RKO (cell line): ENCODE data around the gene DAZL.
A peak's percentile ranks its signal among the peaks of the same experiment; 100 is the strongest.
"Not testable (repeated sequence)": the region's sequence is repeated elsewhere in the genome, so short reads cannot be mapped to it uniquely, and the experiment has no call there.

Source experiments
- DNase-seq: peaks from one replicate; pipeline ENCODE4 v3.0.0-alpha.2; 2016; ENCODE audit warnings: low spot score

Gene DAZL, protein sequence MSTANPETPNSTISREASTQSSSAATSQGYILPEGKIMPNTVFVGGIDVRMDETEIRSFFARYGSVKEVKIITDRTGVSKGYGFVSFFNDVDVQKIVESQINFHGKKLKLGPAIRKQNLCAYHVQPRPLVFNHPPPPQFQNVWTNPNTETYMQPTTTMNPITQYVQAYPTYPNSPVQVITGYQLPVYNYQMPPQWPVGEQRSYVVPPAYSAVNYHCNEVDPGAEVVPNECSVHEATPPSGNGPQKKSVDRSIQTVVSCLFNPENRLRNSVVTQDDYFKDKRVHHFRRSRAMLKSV

DNA sequence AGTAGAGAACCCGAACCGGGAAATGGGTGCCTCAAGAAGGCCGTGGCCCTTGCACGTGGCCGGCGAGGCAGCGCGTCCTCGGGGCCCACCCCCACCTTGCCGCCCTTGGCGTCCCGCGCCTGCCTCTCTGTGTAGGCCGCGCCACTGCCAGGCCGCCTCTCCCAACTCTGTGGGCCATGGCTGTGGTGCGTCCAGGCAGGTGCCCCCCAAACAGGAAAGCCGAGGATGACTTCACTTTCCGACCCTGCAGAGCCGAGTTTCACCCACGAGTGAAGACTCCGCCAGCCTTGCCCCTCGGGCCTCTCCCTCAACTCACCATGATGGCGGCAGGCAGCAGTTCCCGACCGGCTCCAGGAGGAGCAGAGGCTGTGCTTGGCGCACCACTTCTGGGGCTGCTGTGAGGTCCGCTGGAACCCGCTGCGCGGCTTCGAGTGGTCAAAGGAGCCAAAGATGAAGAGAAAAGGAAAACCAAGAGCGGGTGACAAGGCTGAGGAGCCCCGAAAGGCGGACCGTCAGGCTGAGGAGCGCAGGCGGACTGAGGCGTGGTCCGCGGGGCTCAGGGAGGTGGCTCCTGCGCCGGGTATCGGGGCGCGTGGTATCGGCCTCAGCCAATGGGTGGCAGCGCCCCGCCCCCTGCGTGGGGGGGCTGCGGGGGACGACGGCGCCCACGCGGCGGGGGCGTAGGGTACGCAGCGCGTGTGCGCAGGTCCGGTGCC is at the start of gene DAZL:
Gene DAZL, minus strand, starts transcription at position 537 of the 716 bp plus-strand sequence. Its CDS starts 218 bp downstream, at position 319.
- no peak for DNase-seq

DNA sequence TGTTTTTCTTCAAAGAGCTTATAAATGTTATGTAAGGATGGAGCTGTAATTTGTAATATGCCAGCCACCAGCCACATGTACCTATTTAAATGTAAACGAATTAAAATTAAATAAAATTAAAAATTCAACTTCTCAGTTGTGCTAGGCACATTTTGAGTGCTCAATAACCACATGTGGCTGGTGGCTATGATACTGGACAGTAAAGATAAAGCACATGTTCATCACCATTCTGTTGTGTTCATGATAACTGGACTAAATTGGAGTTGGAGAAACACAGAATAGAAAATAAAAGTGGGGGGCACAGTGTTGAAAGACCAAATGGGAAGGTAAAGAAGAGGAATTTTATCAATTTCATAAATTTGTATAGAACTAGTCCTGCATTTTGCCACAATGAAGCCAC is 49.8 kb upstream of the DAZL start:
- no peak for DNase-seq

DNA sequence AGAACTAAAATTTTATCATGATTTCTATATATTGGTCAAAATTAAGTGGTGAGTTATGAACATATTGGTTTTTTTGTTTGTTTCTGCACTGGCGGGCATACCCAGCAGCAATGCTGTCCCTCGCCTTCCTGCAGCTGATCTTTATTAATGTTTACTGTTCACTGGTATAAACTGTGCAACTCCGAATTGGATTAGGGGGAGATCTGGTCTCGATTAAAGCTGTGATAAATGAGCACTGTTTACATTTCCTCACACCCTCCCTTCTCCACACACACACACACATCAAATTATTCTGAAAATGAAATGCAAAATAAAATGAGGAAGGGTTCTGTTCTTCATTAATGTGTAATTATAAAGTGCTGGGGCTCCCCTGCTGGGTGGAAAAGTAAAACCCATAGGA is 48.5 kb upstream of the DAZL start:
- DNase-seq: no peak

DNA sequence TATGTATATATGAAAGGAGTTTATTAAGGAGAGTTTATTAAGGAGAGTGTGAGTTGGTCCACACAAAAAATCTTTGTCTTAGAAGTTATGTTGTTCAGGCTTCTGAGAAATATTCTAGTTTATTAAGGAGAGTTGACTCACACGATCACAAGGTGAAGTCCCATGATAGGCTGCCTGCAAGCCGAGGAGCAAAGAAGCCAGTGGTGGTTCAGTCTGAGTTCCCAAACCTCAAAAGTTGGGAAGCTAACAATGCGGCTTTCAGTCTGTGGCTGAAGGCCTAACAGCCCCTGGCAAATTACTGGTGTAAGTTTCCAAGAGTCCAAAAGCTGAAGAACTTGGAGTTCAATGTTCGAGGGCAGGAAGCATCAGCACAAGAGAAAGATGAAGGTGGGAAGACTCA is 42.4 kb upstream of the DAZL start:
- DNase-seq: no peak

DNA sequence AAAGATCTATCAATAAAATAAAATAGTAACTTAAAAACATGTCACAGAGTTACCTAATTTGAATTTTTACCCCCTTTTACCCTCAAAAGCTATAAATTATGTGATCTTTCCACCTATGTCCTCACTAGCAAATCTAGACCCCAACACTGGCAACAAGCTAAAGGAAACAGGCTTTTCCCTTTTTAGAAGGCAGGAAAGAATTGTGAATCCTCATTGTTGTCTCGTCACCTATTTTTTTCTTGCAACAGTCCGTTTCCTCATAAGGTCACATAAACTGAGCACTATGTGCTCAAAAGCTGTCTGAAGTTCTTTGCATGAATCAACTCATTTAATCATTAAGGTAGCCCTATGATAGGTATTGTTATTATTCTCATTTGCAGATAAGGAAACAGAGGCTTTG is 34.6 kb upstream of the DAZL start:
- no peak for DNase-seq

DNA sequence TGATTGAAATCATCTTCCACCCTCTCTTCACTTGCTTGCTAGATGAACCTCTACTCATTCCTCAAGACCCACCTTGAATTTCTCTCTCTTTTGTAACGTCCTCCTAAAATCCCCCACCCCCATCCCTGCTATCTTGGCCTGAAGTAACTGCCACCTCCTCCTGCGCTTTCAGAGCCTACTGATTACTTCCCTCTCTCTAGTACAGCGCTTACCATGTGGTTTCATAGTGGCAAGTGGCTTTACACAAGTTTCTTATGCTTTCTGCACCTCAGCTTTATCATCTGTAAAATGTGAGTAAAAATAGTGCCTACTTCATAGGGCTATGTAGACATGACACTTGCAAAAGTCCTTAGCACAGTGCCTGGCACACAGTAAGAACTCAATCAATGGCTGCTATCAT is 28.7 kb upstream of the DAZL start:
- DNase-seq: no peak

DNA sequence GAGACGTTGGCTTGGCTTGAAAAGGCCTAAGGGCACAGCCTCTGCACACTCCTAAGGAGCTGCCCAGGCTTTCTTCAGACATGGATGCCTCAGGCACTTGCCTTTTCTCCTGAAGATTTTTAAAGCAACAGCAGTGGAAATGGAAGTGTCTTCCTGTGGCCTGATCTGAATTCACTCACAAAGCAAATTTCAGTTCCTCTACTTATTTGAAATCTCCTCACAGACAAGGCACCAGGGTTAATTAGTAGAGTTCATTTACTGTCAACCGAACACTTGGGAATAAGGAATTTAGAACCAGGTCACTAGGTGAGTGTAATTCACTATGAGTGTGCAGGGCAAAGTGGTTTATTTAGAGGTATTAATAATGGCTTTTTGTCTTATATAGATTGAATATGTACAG is 27.2 kb upstream of the DAZL start:
- DNase-seq: no peak

DNA sequence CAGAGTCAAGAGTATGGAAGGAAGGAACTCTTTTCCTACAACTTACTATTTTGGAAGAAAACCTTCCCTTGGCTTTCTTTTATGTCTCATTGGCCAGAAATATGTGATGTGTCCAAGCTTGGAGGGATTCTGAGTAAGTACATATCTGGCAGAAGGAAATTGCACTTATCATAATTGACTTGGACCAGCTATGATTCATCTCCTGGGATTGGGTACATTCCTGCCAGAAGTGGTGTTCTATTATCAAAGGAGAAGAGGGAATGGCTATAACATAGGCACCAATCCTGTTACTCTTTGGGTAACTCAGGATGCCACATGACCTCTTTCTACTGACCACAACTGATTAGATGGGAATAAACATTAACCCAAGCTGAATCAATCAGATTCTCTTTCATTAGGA is 13.5 kb upstream of the DAZL start:
- DNase-seq: peak; percentile 30

DNA sequence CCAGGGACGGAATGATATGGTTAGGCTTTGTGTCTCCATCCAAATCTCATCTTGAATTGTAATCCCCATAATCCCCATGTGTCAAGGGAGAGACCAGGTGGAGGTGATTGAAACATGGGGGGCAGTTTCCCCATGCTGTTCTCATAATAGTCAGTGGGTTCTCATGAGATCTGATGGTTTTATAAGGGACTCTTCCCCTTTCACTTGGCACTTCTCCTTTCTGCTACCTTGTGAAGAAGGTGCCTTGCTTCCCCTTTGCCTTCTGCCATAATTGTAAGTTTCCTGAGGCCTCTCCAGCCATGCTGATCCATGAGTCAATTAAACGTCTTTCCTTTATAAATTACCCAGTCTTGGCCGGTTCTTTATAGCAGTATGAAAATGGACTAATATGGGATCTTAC is 11.9 kb upstream of the DAZL start:
- not testable (repeated sequence) for DNase-seq

DNA sequence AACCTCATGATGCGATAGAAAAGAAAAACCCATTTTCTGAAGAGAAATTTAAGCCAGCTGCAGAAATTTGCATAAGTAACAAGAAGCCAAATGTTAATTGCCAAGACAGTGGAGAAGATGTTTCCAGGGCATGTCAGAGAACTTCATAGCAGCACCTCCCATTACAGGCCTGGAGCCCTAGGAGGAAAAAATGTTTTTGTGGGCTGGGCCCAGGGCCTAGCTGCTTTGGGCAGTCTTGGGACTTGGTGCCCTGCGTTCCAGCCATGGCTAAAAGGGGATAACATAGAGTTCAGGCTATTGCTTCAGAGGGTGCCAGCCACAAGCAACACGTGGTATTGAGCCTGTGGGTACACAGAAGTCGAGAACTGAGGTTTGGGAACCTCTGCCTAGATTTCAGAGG is 10.9 kb upstream of the DAZL start:
- DNase-seq: no peak

DNA sequence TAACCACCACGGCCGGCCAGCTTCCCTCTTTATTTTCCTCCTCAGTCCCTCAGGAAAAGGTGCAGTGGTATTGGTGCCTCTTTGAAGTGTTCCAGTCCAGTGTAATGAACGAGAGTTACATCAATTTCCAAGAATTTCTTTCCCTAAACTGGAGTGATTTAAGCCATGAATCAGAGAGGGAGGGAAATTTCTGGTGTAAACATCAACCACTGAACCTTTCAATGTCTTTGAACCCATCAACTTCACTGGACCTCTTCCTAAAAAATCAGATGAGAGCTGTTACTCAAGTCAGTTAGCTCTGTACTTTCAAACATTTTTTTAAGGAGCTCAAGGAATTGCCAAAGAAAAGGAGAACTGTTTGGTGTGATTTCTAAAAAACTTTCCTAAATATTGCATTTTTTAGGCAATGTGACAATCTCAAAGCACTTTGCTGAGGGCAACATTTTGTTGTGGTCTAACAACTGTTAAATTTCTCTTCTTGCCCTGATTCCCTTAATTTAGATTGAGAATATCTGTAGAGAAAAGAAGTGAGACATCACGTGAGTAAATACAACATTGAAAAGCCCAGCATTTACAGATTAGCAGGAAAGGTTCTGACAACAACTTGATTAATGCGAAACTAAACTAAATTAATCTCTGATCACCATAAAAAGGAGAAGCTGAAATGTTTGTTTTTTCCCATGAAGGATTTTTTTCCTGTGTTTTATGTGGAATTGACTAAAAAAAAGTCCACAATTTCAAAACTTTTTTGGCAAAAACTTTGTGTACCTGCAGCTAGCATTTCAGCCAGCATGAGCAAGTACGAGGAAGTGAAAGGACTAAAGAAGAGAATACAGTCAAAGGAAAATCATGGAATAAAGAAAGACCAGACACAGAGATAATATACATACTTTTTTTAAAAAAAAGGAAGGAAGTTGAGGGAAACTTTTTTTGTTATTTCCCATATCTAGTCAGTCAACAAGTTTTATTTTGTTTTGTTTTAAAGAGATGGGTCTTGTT is 9.1 kb upstream of the DAZL start:
- DNase-seq: no peak

DNA sequence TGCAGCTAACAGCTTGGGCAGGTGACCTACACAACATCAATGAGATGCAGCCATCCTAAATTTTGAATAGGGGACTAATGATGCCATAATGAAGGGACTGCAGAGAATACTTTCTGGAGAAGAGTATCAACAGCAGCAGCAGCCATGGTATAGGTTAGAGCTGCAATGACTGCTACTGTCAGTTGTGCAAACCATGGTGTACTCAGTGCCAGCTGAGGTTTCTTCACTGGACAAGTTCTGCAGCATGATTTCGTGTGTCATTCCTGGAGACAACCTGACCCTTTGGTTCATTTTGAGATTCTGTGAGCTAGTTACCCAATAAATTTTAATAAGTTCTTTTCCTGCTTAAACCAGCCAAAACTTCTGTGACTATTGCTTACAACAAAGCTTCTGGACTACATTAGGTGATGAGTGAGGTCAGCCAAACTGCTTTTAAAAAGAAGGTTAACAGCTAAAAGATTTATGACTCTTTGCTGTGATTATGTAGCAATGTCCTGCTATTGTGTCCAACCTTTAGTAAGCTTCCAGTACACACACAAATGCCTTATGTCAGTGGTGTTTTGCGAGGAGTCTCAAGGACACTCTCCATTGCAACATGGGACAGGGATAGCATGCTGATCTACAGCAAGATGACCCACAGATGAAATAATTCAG is 4.8 kb upstream of the DAZL start:
- no peak for DNase-seq

DNA sequence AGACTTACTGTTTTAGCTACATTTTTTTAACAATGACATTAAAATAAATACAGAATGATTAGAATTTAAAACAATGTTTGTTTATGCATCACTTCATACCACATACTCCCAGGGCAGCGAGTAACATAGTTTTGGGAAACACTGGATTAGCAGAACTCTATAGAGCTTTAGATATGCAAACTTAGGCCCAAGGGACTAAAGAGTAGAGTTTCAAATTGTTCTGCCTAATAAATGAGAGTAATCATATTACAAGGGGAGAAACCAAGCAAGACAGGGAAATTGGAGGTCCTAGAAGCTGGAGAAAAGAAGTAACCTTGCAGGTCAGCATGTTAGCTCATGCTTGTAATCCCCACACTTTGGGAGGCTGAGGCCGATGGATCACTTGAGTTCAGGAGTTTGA is 3.6 kb upstream of the DAZL start:
- DNase-seq: no peak

DNA sequence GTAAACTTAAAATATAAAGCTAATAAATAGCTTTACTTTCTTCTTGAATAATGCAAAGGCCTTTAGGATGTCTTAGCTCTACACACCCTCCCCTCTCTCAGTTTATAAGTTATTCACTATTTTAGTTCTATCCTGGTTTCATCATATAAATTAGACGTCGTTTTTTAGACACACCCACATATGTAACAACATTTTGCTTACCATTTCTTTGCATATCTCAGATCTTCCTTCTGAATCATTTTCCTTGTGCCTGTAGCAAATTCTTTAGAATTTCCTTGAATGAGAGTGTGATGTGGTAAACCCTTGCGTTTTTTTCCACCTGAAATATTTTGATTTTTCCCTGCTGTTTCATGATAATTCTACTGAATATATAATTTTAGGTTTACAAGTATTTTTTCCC is 2.5 kb upstream of the DAZL start:
- DNase-seq: no peak

DNA sequence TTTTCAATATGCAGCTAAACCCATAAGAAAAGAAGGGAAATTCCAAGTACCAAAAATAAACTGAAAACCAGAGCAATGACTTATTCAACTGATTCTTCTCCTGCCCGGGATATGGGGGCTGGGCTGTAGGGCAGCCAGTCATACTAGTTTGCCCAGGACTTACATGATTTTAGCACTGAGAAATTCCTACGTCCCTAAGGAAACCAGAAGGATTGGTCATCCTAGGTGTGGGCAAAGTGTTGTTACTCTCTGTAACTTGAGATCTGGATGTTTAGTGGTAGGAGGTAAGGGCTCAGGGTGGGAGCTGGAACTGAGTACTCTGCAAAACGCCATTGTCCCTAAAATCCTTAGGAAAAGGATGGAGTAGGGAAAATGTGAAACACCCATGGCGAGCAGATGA is 1.2 kb upstream of the DAZL start:
- no peak for DNase-seq

DNA sequence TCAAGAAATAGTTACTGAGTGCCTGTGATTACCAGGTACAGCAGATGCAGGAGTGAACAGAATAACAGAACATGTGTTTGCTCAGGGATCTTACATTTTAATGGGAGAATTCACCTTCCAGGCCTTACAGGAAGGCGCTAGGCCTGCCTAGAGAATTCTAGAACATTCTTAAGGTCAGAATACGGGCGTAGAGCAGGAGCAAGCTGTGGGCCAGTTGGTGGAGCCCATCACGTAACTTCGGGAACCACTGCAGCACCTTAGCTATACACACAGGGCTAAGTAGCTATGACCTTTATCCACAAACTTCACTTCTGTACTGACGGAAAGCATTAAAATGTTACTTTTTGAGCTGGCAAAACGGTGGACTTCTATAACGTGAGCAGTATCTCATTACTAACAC is 743 bp upstream of the DAZL start:
- no peak for DNase-seq

DNA sequence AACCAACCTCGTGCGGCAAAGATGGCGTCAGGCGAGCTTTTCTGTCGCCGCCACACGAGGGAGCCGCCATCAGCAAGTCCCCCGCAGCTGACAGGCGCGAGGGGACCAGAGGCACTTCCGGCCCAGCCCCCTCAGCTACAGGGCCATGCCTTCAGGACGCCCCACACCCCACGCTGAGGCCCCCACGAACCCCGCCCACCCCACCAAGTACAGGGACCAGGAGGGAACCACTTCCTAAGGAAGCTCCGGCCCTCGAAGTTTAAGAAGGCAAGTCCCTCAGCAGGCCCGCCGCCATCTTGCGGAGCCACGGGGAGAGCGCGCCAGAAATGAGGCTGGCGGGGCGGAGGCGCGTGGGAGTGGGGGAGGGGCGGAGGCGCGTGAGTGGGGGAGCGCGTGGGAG is 790 bp downstream of the DAZL start:
- no peak for DNase-seq

DNA sequence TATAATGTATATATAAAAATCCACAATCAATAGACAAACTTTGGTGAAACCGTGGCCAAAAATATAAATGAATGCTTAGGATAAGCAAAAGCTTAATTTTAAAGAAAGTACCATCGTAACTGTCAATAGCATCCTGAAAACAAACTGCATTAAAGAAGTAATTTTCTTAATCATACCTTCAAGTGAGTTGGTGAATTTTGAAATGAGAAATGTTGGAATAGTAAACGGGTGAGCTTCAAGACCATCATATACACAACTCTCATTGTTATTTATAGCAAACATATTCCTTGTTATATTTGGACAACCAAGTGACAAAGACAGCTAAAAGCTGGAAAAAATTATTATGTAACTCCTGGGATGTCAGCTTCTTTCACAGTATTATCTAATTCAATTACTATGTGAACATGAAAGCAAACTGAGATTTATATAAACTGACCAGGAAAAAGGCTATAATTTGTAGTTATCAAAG is 3.7 kb downstream of the DAZL start:
- no peak for DNase-seq

DNA sequence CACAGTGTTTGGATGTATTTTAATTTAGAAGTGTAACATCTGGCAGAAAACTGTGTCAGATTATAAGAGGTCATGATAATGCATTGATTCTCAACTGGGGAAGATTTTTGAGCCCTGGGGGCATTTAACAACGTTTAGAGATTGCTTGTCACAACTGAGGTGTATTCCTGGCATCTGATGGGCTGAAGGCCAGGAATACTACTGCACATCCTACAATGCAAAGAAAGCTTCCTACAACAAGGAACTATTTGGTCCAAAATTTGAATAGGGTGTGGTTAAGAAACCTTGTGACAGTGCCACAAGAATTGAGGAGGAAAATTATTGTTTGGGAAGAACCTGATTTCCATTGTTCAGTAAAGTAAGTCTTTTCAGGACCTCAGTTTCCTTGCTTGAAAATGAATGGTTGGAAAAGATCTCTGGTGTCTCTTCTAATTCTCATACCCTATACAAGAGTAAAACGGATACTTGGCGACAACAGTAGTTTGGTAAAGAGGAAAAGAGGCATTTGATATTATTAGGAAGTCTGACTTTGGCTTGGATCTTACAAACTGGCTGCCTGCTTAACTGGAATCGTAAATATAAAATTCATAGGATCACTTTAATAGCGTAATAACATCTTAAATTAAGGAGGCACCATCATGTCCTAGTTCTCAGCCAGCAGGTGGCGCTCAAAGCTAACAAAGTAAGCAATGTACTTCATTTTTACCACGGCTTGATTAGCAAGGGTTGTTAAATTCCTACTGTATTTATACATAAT is 4.3 kb downstream of the DAZL start:
- DNase-seq: peak; percentile 83

DNA sequence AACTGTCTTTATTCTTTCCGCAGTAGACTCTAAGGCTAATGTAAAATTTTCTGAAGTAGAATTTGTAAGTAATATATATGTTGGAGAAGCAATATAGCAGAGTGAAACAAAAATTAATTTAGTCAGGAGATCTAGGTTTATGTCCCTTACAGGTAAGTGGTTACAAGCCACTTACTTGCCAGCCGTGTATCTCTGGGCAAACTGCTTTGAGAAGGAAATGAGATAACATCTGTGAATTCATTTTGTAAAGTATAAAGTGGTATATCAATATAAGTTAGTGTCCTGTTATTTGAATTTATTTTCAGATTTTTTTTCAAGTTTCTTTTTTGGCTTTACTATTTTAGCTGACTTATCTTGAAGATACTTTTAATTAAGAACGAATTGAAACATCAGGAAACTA is 5.5 kb downstream of the DAZL start:
- DNase-seq: no peak

DNA sequence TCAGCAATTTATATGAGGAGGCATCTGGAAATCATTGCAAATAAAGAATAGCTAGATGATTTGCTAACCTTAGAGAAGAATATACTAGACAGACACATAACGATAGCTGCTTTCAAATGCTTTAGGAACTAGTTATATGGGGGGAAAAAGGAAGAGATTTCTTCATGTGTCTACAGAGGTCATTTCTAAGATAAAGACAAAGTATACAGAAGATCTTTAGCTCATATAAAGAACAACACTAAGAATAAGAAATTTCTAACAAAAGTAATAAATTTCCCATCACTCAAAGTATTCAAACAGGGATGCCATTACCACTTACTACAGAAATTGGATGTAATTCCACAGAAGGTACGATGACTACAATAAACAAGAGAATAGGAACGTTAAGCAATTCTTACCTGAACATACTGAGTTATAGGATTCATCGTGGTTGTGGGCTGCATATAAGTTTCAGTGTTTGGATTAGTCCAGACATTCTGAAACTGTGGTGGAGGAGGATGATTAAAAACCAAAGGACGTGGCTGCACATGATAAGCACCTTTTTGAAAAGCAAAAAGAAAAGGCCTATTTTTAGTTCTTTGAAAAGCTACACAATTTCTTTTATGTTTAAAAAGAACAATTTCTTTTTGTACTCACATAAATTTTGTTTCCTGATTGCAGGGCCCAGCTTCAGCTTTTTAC is 8.7 kb downstream of the DAZL start:
- no peak for DNase-seq
